ENCODE data around the gene EGR1.

The EGR1 gene

DNA sequence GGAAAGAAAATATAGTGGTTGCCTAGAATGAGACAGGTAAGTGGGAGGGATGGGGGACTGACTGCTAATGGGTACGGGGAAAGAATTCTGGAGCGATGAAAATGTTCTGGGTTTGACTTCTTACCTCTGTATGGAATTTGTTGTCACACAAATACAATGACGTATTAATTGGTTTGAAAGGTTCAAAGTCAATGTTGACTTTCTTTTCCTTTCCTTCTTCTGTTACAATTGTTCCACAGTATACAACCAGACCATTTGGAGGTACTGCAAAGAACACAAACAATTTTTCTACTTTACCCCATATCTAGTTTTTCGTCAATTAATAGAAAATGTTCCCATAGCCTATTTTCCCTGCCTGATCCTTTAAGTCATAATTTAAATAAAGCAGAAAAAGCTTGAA is 52.2 kb downstream of the EGR1 start:
- peaks cover 67% of the 10 kb centered on the region for H3K36me3 ChIP-seq (ENCODE audit: control insufficient read depth, insufficient read depth, low read length)
- no peak overlapping the region for H3K27ac ChIP-seq (ENCODE audit: low read depth, low read length)
- H3K4me3 ChIP-seq (ENCODE audit: low read depth, low read length): no peak overlapping the region

More for the DNA sequence above, 52.2 kb downstream of the EGR1 start:
- Histone ChIP-seq H3K9me3 (ENCODE audit: control insufficient read depth, insufficient read depth, low read depth, low read length) (no peaks in the 10 kb centered on the region), H3K27me3 (ENCODE audit: control insufficient read depth, insufficient read depth, low read length) (no peaks in the 10 kb centered on the region), H3K9ac (ENCODE audit: low read length) (no peak overlapping the region), H3K4me1 (ENCODE audit: control insufficient read depth, insufficient read depth, low read length) (no peaks in the 10 kb centered on the region)

All from HUES6 (cell line).